HCT116 (cell line): ENCODE results near the gene IL31RA.

ENCODE experiments used
- CEBPB ChIP-seq: IDR thresholded peaks from 2 replicates; pipeline ENCODE4 v1.6.1; 2012; ENCODE audit warnings: low read depth
- CTCF ChIP-seq, 3 experiments: fragments of 200-600 bp in 1 of 3; sonication (generic) in 1 of 3; IDR thresholded peaks in 2 of 3; conservative IDR thresholded peaks in 1 of 3; 2 replicates each; pipeline ENCODE4 v1.5.1; 2012 to 2017; ENCODE audit warnings: low read depth in 2 of 3, low read length in 2 of 3, antibody characterized with exemption in 1 of 3, borderline replicate concordance in 1 of 3, control low read depth in 1 of 3, mild to moderate bottlenecking in 1 of 3, mixed read lengths in 1 of 3, mixed run types in 1 of 3, moderate library complexity in 1 of 3; ENCODE audit not compliant: insufficient read depth in 1 of 3
- EZH2 ChIP-seq: fragments of 200-600 bp; sonication (generic); IDR thresholded peaks from 2 replicates; pipeline ENCODE4 v1.6.1; 2017; ENCODE audit warnings: antibody characterized with exemption, mixed run types
- EZH2phosphoT487 ChIP-seq: fragments of 200-600 bp; IDR thresholded peaks from 2 replicates; pipeline ENCODE4 v1.6.1; 2018; ENCODE audit warnings: antibody characterized with exemption, borderline replicate concordance
- JUND ChIP-seq: IDR thresholded peaks from 2 replicates; pipeline ENCODE4 v1.6.1; 2012
- MAX ChIP-seq: IDR thresholded peaks from 2 replicates; pipeline ENCODE4 v1.6.1; 2012
- POLR2A ChIP-seq: IDR thresholded peaks from 2 replicates; pipeline ENCODE4 v1.7.0; 2011; ENCODE audit warnings: borderline replicate concordance; ENCODE audit not compliant: insufficient read depth, insufficient read length; ENCODE audit errors: extremely low read depth
- REST ChIP-seq: IDR thresholded peaks from 2 replicates; pipeline ENCODE4 v1.6.1; 2012; ENCODE audit warnings: low read depth
- SRF ChIP-seq: IDR thresholded peaks from 2 replicates; pipeline ENCODE4 v1.6.1; 2012; ENCODE audit warnings: low read depth
- TCF7L2 ChIP-seq: IDR thresholded peaks from 2 replicates; pipeline ENCODE4 v1.7.0; 2011; ENCODE audit warnings: borderline replicate concordance, inconsistent platforms; ENCODE audit not compliant: insufficient read depth, insufficient read length; ENCODE audit errors: extremely low read depth
- YY1 ChIP-seq: IDR thresholded peaks from 2 replicates; pipeline ENCODE4 v1.6.1; 2011; ENCODE audit warnings: low read length, low read depth, moderate library complexity, mild to moderate bottlenecking; ENCODE audit not compliant: insufficient replicate concordance; ENCODE audit errors: extremely low read depth
- ZBTB33 ChIP-seq: IDR thresholded peaks from 2 replicates; pipeline ENCODE4 v1.6.1; 2011; ENCODE audit warnings: mild to moderate bottlenecking, low read length, moderate library complexity; ENCODE audit not compliant: insufficient replicate concordance; ENCODE audit errors: extremely low read depth

- TF ChIP-seq YY1 (no peak), EZH2phosphoT487 (no peak), EZH2 (no peak), CTCF (IDR thresholded peaks at IDR 0.05 in 2 of 3, conservative IDR thresholded peaks at IDR 0.05 in 1 of 3; ENCODE audit: borderline replicate concordance in 1 of 3, insufficient read depth in 1 of 3, low read depth in 2 of 3, low read length in 2 of 3) (no peak), POLR2A (no peak), TCF7L2 (no peak), REST (no peak), MAX (no peak), ZBTB33 (no peak), JUND (no peak), SRF (no peak), CEBPB (no peak)
These were observed 83.6 kb downstream of the IL31RA start for GRCh38 chr5:55934720-55935119.
